Suprapubic skin (tissue), 4 donors: Measurements from ENCODE around the gene CCDC170.

Source experiments
- EP300 ChIP-seq: sonication (generic); formaldehyde crosslinking; IDR thresholded peaks from one replicate; pipeline ENCODE4 v1.6.1; 2017; ENCODE audit warnings: antibody characterized with exemption
- POLR2AphosphoS5 ChIP-seq, 3 donors: sonication (generic); formaldehyde crosslinking; IDR thresholded peaks; one replicate each; pipeline ENCODE4 v1.6.1; 2017; ENCODE audit warnings: antibody characterized with exemption in 3 of 3
- TF ChIP-seq, protein P1 (sequence below), 2 donors: fragments of 200-600 bp in 1 of 2; fragments of 450-650 bp in 1 of 2; sonication (generic) in 1 of 2; IDR thresholded peaks; one replicate each; pipeline ENCODE4 v1.5.1; 2016 to 2019; ENCODE audit warnings: antibody characterized with exemption in 2 of 2, mild to moderate bottlenecking in 1 of 2, moderate library complexity in 1 of 2

- no peak for TF ChIP-seq EP300
- TF ChIP-seq, protein P1, sequence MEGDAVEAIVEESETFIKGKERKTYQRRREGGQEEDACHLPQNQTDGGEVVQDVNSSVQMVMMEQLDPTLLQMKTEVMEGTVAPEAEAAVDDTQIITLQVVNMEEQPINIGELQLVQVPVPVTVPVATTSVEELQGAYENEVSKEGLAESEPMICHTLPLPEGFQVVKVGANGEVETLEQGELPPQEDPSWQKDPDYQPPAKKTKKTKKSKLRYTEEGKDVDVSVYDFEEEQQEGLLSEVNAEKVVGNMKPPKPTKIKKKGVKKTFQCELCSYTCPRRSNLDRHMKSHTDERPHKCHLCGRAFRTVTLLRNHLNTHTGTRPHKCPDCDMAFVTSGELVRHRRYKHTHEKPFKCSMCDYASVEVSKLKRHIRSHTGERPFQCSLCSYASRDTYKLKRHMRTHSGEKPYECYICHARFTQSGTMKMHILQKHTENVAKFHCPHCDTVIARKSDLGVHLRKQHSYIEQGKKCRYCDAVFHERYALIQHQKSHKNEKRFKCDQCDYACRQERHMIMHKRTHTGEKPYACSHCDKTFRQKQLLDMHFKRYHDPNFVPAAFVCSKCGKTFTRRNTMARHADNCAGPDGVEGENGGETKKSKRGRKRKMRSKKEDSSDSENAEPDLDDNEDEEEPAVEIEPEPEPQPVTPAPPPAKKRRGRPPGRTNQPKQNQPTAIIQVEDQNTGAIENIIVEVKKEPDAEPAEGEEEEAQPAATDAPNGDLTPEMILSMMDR (IDR thresholded peaks at IDR 0.05): no peak
- TF ChIP-seq POLR2AphosphoS5 (IDR thresholded peaks at IDR 0.05): no peak
Observed at GRCh38 chr6:151661509-151661908, 167.7 kb downstream of the CCDC170 start.
